ENCODE data around the gene PDRG1.
A peak's percentile ranks its signal among the peaks of the same experiment; 100 is the strongest.

Gene PDRG1

GRCh38 chr20:31915491-31916280 lies 36.2 kb downstream of the PDRG1 start:
- peaks cover 15% of the 10 kb centered on the region for H3K27me3 Mint-ChIP-seq
- intact Hi-C loops (cut with micrococcal nuclease) = no loop called here
- H3K4me3 Mint-ChIP-seq = no peak overlapping the region
- H3K4me1 Mint-ChIP-seq (ENCODE audit: low read depth) = peaks cover 17% of the 10 kb centered on the region
- H3K36me3 Mint-ChIP-seq (ENCODE audit: low read depth) = no peaks in the 10 kb centered on the region
- H3K27ac Mint-ChIP-seq = no peak overlapping the region
- peaks cover 6% of the 10 kb centered on the region for H3K9me3 Mint-ChIP-seq

GRCh38 chr20:31914170-31914569 lies 37.7 kb downstream of the PDRG1 start:
- no peaks in the 10 kb centered on the region for H3K36me3 Mint-ChIP-seq (ENCODE audit: low read depth)
- peaks cover 6% of the 10 kb centered on the region for H3K9me3 Mint-ChIP-seq
- H3K4me1 Mint-ChIP-seq (ENCODE audit: low read depth) = peaks cover 17% of the 10 kb centered on the region
- no peak overlapping the region for H3K27ac Mint-ChIP-seq
- no peak overlapping the region for H3K4me3 Mint-ChIP-seq
- H3K27me3 Mint-ChIP-seq = peaks cover 9% of the 10 kb centered on the region
- intact Hi-C loops (cut with micrococcal nuclease) = no loop called here

GRCh38 chr20:31913431-31914157 lies 38.3 kb downstream of the PDRG1 start:
- Mint-ChIP-seq H3K27me3 (peaks cover 6% of the 10 kb centered on the region), H3K36me3 (ENCODE audit: low read depth) (no peaks in the 10 kb centered on the region), H3K4me1 (ENCODE audit: low read depth) (peaks cover 11% of the 10 kb centered on the region), H3K27ac (no peak overlapping the region), H3K4me3 (no peak overlapping the region), H3K9me3 (peaks cover 6% of the 10 kb centered on the region)
- intact Hi-C loops (cut with micrococcal nuclease) = no loop called here

GRCh38 chr20:31910071-31910803 lies 41.6 kb downstream of the PDRG1 start:
- Mint-ChIP-seq H3K4me3 (no peak overlapping the region), H3K36me3 (ENCODE audit: low read depth) (no peaks in the 10 kb centered on the region), H3K4me1 (ENCODE audit: low read depth) (no peaks in the 10 kb centered on the region), H3K27ac (no peak overlapping the region), H3K9me3 (no peaks in the 10 kb centered on the region), H3K27me3 (no peaks in the 10 kb centered on the region)
- intact Hi-C loops (cut with micrococcal nuclease) = no loop called here

GRCh38 chr20:31909253-31910070 lies 42.4 kb downstream of the PDRG1 start:
- intact Hi-C loops (cut with micrococcal nuclease) = no loop called here
- Mint-ChIP-seq H3K36me3 (ENCODE audit: low read depth) (no peaks in the 10 kb centered on the region), H3K4me3 (no peak overlapping the region), H3K9me3 (no peaks in the 10 kb centered on the region), H3K4me1 (ENCODE audit: low read depth) (no peaks in the 10 kb centered on the region), H3K27ac (no peak overlapping the region), H3K27me3 (no peaks in the 10 kb centered on the region)

GRCh38 chr20:31908424-31908823 lies 43.4 kb downstream of the PDRG1 start:
- no peaks in the 10 kb centered on the region for H3K9me3 Mint-ChIP-seq
- H3K27me3 Mint-ChIP-seq = no peaks in the 10 kb centered on the region
- intact Hi-C loops (cut with micrococcal nuclease) = no loop called here
- H3K36me3 Mint-ChIP-seq (ENCODE audit: low read depth) = no peaks in the 10 kb centered on the region
- H3K4me1 Mint-ChIP-seq (ENCODE audit: low read depth) = no peaks in the 10 kb centered on the region
- H3K27ac Mint-ChIP-seq = no peak overlapping the region
- no peak overlapping the region for H3K4me3 Mint-ChIP-seq

GRCh38 chr20:31908016-31908415 lies 43.8 kb downstream of the PDRG1 start:
- H3K4me3 Mint-ChIP-seq = no peak overlapping the region
- intact Hi-C loops (cut with micrococcal nuclease) = no loop called here
- no peaks in the 10 kb centered on the region for H3K36me3 Mint-ChIP-seq (ENCODE audit: low read depth)
- H3K27ac Mint-ChIP-seq = no peak overlapping the region
- no peaks in the 10 kb centered on the region for H3K27me3 Mint-ChIP-seq
- H3K9me3 Mint-ChIP-seq = no peaks in the 10 kb centered on the region
- H3K4me1 Mint-ChIP-seq (ENCODE audit: low read depth) = no peaks in the 10 kb centered on the region

- Mint-ChIP-seq H3K4me3 (no peak overlapping the region), H3K27me3 (no peaks in the 10 kb centered on the region), H3K4me1 (ENCODE audit: low read depth) (no peaks in the 10 kb centered on the region), H3K36me3 (ENCODE audit: low read depth) (no peaks in the 10 kb centered on the region), H3K27ac (no peak overlapping the region), H3K9me3 (no peaks in the 10 kb centered on the region)
- intact Hi-C loops (cut with micrococcal nuclease) = no loop called here
Measured at GRCh38 chr20:31907046-31907445, 44.8 kb downstream of the PDRG1 start.

GRCh38 chr20:31906001-31906400 lies 45.8 kb downstream of the PDRG1 start:
- intact Hi-C loops (cut with micrococcal nuclease) = no loop called here
- H3K27me3 Mint-ChIP-seq = no peaks in the 10 kb centered on the region
- no peaks in the 10 kb centered on the region for H3K36me3 Mint-ChIP-seq (ENCODE audit: low read depth)
- no peaks in the 10 kb centered on the region for H3K4me1 Mint-ChIP-seq (ENCODE audit: low read depth)
- no peaks in the 10 kb centered on the region for H3K9me3 Mint-ChIP-seq
- H3K4me3 Mint-ChIP-seq = no peak overlapping the region
- H3K27ac Mint-ChIP-seq = no peak overlapping the region

GRCh38 chr20:31903627-31904386 lies 48.0 kb downstream of the PDRG1 start:
- intact Hi-C loops (cut with micrococcal nuclease) = no loop called here
- Mint-ChIP-seq H3K36me3 (ENCODE audit: low read depth) (no peaks in the 10 kb centered on the region), H3K4me3 (no peak overlapping the region), H3K9me3 (no peaks in the 10 kb centered on the region), H3K27ac (no peak overlapping the region), H3K4me1 (ENCODE audit: low read depth) (no peaks in the 10 kb centered on the region), H3K27me3 (peaks cover 4% of the 10 kb centered on the region)

- Mint-ChIP-seq H3K27ac (no peak overlapping the region), H3K36me3 (ENCODE audit: low read depth) (no peaks in the 10 kb centered on the region), H3K9me3 (no peaks in the 10 kb centered on the region), H3K4me3 (no peak overlapping the region), H3K27me3 (peaks cover 4% of the 10 kb centered on the region), H3K4me1 (ENCODE audit: low read depth) (no peaks in the 10 kb centered on the region)
- intact Hi-C loops (cut with micrococcal nuclease) = no loop called here
Measured at GRCh38 chr20:31901615-31902014, 50.2 kb downstream of the PDRG1 start.

- Mint-ChIP-seq H3K27ac (peak overlapping the region; percentile 43), H3K4me3 (no peak overlapping the region), H3K9me3 (no peaks in the 10 kb centered on the region), H3K27me3 (peaks cover 4% of the 10 kb centered on the region), H3K36me3 (ENCODE audit: low read depth) (no peaks in the 10 kb centered on the region), H3K4me1 (ENCODE audit: low read depth) (no peaks in the 10 kb centered on the region)
- intact Hi-C loops (cut with micrococcal nuclease) = no loop called here
Measured at GRCh38 chr20:31897541-31897940, 54.3 kb downstream of the PDRG1 start.

GRCh38 chr20:31896049-31896448 lies 55.8 kb downstream of the PDRG1 start:
- H3K4me3 Mint-ChIP-seq = no peak overlapping the region

More at GRCh38 chr20:31896049-31896448, 55.8 kb downstream of the PDRG1 start:
- intact Hi-C loops (cut with micrococcal nuclease) = no loop called here
- H3K4me1 Mint-ChIP-seq (ENCODE audit: low read depth) = no peaks in the 10 kb centered on the region
- H3K27ac Mint-ChIP-seq = peak overlapping the region; percentile 85
- no peaks in the 10 kb centered on the region for H3K36me3 Mint-ChIP-seq (ENCODE audit: low read depth)
- no peaks in the 10 kb centered on the region for H3K9me3 Mint-ChIP-seq
- peaks cover 4% of the 10 kb centered on the region for H3K27me3 Mint-ChIP-seq
